Right lobe of liver (tissue), 4 donors: ENCODE data around the gene XRCC4.
"Not testable (repeated sequence)": the region's sequence is repeated elsewhere in the genome, so short reads cannot be mapped to it uniquely, and the experiment has no call there.

Experiments
- POLR2A ChIP-seq: fragments of 450-650 bp; IDR thresholded peaks from one replicate; pipeline ENCODE4 v1.6.1; 2017; ENCODE audit warnings: antibody characterized with exemption, mild to moderate bottlenecking
- TF ChIP-seq, protein P1 (sequence below), 4 donors: fragments of 200-600 bp in 3 of 4; fragments of 450-650 bp in 1 of 4; IDR thresholded peaks; one replicate each; pipeline versions ENCODE4 v1.5.1 to v1.8.0; 2016 to 2022; ENCODE audit warnings: antibody characterized with exemption in 4 of 4, mild to moderate bottlenecking in 2 of 4
- donor health status: DM: no; HTN: no; CAD: no.
- donor health status: DM: no; HTN: no; CAD: no.
- donor health status: DM: no; HTN: yes; CAD: no.

DNA sequence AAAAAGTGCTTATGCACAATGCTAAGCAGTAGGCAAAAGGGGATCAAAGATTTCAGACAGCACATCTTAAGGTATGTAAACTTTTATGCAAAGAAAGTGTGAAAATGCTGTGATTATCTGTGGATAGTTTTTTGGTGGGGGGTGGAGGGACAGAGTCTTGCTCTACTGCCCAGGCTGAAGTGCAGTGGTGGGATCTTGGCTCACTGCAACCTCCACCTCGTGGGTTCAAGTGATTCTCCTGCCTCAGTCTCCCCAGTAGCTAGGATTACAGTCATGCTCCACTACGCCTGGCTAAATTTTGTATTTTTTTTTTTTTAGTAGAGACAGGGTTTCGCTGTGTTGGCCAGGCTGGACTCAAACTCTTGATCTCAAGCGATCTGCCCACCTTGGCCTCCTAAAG, 10.0 kb upstream of the XRCC4 start:
- not testable (repeated sequence) for TF ChIP-seq POLR2A
- TF ChIP-seq, protein P1, sequence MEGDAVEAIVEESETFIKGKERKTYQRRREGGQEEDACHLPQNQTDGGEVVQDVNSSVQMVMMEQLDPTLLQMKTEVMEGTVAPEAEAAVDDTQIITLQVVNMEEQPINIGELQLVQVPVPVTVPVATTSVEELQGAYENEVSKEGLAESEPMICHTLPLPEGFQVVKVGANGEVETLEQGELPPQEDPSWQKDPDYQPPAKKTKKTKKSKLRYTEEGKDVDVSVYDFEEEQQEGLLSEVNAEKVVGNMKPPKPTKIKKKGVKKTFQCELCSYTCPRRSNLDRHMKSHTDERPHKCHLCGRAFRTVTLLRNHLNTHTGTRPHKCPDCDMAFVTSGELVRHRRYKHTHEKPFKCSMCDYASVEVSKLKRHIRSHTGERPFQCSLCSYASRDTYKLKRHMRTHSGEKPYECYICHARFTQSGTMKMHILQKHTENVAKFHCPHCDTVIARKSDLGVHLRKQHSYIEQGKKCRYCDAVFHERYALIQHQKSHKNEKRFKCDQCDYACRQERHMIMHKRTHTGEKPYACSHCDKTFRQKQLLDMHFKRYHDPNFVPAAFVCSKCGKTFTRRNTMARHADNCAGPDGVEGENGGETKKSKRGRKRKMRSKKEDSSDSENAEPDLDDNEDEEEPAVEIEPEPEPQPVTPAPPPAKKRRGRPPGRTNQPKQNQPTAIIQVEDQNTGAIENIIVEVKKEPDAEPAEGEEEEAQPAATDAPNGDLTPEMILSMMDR (IDR thresholded peaks at IDR 0.05), result not testable (repeated sequence)
